Measurements from ENCODE around the gene CASQ1.

The CASQ1 gene

DNA sequence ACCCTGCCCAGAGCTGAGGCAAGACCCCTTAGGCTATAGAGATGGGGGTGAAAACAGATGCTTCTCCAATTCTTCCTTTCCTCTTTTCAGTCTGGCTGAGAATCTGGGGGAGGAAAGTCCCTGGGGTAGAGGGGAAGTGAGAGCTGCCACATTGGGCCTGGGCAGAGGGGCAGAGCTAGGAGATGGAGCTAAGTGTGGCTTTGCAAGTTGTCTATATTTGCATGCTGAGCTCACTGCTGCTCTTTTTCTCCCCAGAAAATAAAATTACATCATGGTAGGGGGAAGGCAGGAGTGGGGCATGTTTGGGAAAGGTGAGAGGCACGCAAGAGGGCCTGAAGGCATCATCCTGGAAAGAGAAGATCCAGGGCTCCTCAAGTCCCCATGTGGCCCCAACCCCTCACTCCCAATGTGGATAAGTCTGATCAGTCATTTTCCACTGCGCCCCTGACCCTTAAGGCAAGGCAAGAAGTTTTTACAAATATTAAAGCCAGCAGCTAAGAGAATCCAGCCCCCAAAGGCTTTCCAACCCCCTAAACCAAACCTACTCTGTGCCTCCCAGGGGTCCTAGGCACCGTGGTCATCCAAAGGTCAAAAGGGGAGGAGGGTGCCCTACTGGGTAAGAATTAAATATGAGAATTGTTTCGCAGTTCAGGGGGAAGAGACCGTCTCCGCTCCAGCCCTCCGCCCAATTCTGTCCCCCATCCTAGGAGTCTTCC, 14.3 kb downstream of the CASQ1 start:
- CTCF ChIA-PET, result interaction anchor here (0.6 to 4.4 kb wide), 4 partner anchors 9 to 394 kb away, joined by 3 to 64 read pairs (median 7); partner anchors contain the start of gene CASQ1
- Histone ChIP-seq H3K36me3 (ENCODE audit: control insufficient read depth in 2 of 2, insufficient read depth in 1 of 2, low read length in 2 of 2) (peaks cover 0 to 33% of the 10 kb centered on the region in 2 experiments; a peak in 2 of 3 replicates), H3K9me3 (ENCODE audit: control insufficient read depth, insufficient read depth, low read depth, low read length) (no peaks in the 10 kb centered on the region), H3K4me1 (ENCODE audit: control insufficient read depth, insufficient read depth, low read length) (no peaks in the 10 kb centered on the region), H3K27ac (ENCODE audit: extremely low read depth, low read depth, low read length) (no peak overlapping the region), H3K4me3 (ENCODE audit: low read depth, low read length) (peak overlapping the region; percentile 25)
- TF ChIP-seq, protein P1, sequence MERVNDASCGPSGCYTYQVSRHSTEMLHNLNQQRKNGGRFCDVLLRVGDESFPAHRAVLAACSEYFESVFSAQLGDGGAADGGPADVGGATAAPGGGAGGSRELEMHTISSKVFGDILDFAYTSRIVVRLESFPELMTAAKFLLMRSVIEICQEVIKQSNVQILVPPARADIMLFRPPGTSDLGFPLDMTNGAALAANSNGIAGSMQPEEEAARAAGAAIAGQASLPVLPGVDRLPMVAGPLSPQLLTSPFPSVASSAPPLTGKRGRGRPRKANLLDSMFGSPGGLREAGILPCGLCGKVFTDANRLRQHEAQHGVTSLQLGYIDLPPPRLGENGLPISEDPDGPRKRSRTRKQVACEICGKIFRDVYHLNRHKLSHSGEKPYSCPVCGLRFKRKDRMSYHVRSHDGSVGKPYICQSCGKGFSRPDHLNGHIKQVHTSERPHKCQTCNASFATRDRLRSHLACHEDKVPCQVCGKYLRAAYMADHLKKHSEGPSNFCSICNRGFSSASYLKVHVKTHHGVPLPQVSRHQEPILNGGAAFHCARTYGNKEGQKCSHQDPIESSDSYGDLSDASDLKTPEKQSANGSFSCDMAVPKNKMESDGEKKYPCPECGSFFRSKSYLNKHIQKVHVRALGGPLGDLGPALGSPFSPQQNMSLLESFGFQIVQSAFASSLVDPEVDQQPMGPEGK (tag by site-specific recombination; IDR thresholded peaks at IDR 0.05), result peak; percentile 63
- no peak for TF ChIP-seq ZNF473 (tag by site-specific recombination; IDR thresholded peaks at IDR 0.05)
- peak; percentile 44 for TF ChIP-seq ZNF335 (tag by site-specific recombination; conservative IDR thresholded peaks at IDR 0.05)
- TF ChIP-seq ZBTB48 (tag by site-specific recombination; IDR thresholded peaks at IDR 0.05), result peak; percentile 65
- TF ChIP-seq ZSCAN30 (tag by site-specific recombination; IDR thresholded peaks at IDR 0.05), result no peak
- TF ChIP-seq ZNF157 (tag by site-specific recombination; IDR thresholded peaks at IDR 0.05), result no peak
- TF ChIP-seq KLF7 (tag by site-specific recombination; IDR thresholded peaks at IDR 0.05; ENCODE audit: borderline replicate concordance), result no peak
- TF ChIP-seq ZNF174 (tag by site-specific recombination; IDR thresholded peaks at IDR 0.05), result no peak
- TF ChIP-seq, protein P2, sequence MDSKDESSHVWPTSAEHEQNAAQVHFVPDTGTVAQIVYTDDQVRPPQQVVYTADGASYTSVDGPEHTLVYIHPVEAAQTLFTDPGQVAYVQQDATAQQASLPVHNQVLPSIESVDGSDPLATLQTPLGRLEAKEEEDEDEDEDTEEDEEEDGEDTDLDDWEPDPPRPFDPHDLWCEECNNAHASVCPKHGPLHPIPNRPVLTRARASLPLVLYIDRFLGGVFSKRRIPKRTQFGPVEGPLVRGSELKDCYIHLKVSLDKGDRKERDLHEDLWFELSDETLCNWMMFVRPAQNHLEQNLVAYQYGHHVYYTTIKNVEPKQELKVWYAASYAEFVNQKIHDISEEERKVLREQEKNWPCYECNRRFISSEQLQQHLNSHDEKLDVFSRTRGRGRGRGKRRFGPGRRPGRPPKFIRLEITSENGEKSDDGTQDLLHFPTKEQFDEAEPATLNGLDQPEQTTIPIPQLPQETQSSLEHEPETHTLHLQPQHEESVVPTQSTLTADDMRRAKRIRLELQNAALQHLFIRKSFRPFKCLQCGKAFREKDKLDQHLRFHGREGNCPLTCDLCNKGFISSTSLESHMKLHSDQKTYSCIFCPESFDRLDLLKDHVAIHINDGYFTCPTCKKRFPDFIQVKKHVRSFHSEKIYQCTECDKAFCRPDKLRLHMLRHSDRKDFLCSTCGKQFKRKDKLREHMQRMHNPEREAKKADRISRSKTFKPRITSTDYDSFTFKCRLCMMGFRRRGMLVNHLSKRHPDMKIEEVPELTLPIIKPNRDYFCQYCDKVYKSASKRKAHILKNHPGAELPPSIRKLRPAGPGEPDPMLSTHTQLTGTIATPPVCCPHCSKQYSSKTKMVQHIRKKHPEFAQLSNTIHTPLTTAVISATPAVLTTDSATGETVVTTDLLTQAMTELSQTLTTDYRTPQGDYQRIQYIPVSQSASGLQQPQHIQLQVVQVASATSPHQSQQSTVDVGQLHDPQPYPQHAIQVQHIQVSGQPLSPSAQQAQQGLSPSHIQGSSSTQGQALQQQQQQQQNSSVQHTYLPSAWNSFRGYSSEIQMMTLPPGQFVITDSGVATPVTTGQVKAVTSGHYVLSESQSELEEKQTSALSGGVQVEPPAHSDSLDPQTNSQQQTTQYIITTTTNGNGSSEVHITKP (tag by site-specific recombination; IDR thresholded peaks at IDR 0.05), result peak; percentile 33; the same call in 1 of the 2 replicates
- TF ChIP-seq ZIC2 (tag by site-specific recombination; IDR thresholded peaks at IDR 0.05), result peak; percentile 3; the same call in 1 of the 2 replicates
- peak; percentile 28; the same call in 1 of the 2 replicates for TF ChIP-seq ZBTB21 (tag by site-specific recombination; IDR thresholded peaks at IDR 0.05)
- 0 out of 2 replicates have a peak, but pooled peaks have one; percentile 15 for TF ChIP-seq ZNF366 (tag by site-specific recombination; conservative IDR thresholded peaks at IDR 0.05)
- no peak for TF ChIP-seq TRIM28 (IDR thresholded peaks at IDR 0.05; ENCODE audit: borderline replicate concordance, low read length)
- no peak for TF ChIP-seq ZXDB (tag by site-specific recombination; IDR thresholded peaks at IDR 0.05)
- TF ChIP-seq, protein P3, sequence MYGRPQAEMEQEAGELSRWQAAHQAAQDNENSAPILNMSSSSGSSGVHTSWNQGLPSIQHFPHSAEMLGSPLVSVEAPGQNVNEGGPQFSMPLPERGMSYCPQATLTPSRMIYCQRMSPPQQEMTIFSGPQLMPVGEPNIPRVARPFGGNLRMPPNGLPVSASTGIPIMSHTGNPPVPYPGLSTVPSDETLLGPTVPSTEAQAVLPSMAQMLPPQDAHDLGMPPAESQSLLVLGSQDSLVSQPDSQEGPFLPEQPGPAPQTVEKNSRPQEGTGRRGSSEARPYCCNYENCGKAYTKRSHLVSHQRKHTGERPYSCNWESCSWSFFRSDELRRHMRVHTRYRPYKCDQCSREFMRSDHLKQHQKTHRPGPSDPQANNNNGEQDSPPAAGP (tag by site-specific recombination; IDR thresholded peaks at IDR 0.05), result no peak
- TF ChIP-seq FEZF1 (tag by site-specific recombination; IDR thresholded peaks at IDR 0.05), result peak; percentile 90
- TF ChIP-seq, protein P4, sequence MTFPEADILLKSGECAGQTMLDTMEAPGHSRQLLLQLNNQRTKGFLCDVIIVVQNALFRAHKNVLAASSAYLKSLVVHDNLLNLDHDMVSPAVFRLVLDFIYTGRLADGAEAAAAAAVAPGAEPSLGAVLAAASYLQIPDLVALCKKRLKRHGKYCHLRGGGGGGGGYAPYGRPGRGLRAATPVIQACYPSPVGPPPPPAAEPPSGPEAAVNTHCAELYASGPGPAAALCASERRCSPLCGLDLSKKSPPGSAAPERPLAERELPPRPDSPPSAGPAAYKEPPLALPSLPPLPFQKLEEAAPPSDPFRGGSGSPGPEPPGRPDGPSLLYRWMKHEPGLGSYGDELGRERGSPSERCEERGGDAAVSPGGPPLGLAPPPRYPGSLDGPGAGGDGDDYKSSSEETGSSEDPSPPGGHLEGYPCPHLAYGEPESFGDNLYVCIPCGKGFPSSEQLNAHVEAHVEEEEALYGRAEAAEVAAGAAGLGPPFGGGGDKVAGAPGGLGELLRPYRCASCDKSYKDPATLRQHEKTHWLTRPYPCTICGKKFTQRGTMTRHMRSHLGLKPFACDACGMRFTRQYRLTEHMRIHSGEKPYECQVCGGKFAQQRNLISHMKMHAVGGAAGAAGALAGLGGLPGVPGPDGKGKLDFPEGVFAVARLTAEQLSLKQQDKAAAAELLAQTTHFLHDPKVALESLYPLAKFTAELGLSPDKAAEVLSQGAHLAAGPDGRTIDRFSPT (tag by site-specific recombination; IDR thresholded peaks at IDR 0.05), result peak; percentile 6; the same call in 1 of the 2 replicates
- TF ChIP-seq, protein P5, sequence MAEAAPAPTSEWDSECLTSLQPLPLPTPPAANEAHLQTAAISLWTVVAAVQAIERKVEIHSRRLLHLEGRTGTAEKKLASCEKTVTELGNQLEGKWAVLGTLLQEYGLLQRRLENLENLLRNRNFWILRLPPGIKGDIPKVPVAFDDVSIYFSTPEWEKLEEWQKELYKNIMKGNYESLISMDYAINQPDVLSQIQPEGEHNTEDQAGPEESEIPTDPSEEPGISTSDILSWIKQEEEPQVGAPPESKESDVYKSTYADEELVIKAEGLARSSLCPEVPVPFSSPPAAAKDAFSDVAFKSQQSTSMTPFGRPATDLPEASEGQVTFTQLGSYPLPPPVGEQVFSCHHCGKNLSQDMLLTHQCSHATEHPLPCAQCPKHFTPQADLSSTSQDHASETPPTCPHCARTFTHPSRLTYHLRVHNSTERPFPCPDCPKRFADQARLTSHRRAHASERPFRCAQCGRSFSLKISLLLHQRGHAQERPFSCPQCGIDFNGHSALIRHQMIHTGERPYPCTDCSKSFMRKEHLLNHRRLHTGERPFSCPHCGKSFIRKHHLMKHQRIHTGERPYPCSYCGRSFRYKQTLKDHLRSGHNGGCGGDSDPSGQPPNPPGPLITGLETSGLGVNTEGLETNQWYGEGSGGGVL (tag by site-specific recombination; IDR thresholded peaks at IDR 0.05), result peak; percentile 87
- POLR2A ChIA-PET, result interaction anchor here (0.8 to 1.0 kb wide), 2 partner anchors 11 to 23 kb away, joined by 3 read pairs; no protein-coding TSS in a partner anchor

Data from HEK293 (cell line).